Activated CD4-positive, alpha-beta T cell treated with anti-CD3 and anti-CD28 coated beads for 1 hour (primary cell): ENCODE measurements around the gene SFPQ.
"Not testable (repeated sequence)": the region's sequence is repeated elsewhere in the genome, so short reads cannot be mapped to it uniquely, and the experiment has no call there.

Source experiments
- DNase-seq: peaks from one replicate; pipeline ENCODE4 v3.0.0-alpha.2; 2020

Gene SFPQ

GRCh38 chr1:35187816-35188342 is 5.1 kb downstream of the SFPQ start:
- no peak for DNase-seq

- DNase-seq: no peak
Measured at GRCh38 chr1:35186239-35186638, 6.7 kb downstream of the SFPQ start.

DNA sequence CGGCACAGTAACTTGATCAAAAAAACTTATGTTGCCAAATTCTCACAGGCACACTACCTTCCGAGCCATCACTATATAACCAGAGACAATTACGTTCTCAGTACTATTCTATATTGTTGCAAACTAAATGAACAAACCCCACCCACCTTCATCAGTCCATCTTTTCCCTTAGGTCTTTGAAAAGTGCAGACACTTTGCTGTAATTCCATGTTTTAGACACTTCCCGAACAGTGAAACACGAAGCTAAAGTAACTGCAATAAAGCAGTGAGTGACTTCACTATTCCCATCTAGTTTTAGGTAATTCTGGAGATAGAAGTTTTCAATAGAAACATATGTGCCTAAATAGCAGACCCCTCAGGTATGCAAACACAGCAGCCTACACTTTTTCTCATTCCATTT is 7.7 kb downstream of the SFPQ start:
- DNase-seq: no peak

DNA sequence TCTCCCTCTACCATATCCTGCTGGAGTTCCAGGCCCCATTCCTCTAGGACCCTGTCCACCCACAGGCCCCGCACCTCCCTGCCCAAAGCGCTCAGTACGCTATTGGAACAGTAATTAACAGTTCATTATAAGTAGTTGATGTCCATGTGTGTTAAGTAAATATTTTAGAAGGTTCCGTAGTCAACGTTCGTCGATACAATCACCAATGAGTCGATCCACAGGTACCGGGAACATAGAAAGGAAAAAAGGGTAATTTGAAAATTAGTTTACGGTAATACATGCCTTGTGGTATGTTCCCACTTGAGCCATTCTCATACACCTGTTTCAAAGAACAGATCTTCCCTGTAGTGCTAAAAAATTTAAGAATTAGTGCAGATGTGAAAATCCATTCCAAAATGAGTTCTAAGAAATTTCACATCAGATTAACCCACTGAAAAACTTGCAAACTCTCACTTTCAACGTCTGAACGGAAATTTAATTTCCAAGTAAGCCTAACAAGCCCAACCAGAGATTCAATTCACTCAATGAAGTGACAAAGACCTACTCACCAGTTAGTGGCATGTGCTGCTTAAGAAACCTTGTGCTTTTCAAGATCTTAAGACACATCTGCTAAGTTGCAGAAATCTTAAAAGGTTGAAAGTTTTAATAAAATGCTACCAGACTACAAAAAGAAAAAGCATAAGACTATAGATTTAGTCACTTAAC is 8.3 kb downstream of the SFPQ start:
- DNase-seq: no peak

DNA sequence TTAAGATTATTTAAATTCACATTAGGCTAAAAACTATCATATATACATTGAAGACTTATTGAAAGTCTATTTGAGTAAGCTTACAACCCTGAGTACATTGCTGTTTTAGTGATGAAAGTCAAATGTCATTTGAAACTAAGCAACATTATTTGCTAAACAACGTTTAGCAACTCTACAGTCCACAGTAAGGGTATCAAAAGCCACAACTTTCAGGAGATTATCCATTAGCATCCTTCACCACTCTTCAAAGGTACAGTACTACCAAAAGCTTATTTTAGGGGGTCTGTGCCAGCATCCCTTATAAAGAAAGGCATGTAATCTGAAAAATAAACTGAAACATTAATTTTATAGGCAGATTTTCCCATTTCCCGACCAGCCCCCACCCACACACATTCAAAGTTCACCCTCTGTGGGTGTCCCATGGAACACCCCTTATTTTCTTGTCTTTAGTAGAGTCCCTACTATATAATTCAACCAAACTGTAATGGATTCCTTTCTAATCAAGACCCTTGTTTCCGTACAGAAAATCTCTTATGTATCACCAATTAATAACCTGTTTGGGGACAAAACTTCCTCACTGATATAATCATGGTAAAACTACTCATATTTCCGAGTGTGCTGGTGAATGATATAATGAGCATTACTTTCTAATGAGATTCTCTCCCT is 11.0 kb downstream of the SFPQ start:
- DNase-seq: no peak

DNA sequence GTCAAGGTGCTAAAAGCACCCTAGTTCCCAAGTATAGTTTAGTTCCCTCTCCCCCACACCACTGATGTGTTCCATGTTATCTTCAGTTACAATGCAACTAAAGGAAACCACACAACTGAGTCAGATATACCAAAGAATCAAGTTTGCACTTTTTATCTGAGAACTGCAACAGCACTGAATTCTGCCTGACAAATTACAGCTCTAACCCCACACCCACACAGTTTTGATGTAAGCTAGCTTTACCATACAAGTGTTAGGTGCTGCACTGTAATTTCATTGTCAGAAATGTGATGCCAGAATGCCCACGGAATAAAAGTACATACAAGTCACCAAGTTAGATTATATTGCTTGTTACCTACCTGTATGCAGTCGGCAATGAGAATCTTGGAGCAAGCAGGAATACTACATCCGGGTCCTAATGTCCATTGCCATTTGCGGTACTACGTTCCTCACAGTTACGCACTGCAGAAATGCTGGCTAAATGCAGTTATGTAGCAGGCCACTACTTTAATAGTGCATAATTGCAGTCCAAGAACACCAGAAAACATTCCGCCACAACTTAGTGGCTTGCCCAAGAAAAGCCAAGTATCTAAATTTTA is 12.1 kb downstream of the SFPQ start:
- no peak for DNase-seq

- no peak for DNase-seq
Measured at GRCh38 chr1:35179908-35180307, 13.0 kb downstream of the SFPQ start.

- no peak for DNase-seq
Measured at GRCh38 chr1:35178874-35179380, 14.0 kb downstream of the SFPQ start.

- DNase-seq: no peak
Measured at GRCh38 chr1:35178295-35178695, 14.7 kb downstream of the SFPQ start.

DNA sequence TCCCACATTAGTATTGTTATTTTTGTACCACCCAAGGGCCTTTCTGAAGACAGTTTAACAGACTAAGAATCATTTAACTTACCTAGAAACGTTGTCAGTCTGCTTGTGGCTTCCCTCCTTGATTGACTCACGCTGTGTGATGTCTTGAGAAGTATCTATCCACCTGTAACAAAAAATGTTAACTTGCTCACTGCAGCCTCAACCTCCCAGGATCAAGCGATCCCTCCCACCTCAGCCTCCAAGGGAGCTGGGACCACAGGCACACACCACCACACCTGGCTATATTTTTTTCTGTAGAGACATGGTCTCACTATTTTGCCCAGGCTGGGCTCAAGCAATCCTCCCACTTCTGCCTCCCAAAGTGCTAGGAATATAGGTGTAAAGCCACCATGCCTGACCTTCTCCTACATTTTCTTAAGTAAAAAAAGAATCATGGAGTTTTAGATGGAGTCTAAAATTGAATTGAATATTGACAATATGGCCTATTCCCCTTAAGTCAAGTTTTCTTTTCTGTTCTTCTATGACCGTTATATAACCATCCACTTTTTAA is 15.6 kb downstream of the SFPQ start:
- DNase-seq: no peak

DNA sequence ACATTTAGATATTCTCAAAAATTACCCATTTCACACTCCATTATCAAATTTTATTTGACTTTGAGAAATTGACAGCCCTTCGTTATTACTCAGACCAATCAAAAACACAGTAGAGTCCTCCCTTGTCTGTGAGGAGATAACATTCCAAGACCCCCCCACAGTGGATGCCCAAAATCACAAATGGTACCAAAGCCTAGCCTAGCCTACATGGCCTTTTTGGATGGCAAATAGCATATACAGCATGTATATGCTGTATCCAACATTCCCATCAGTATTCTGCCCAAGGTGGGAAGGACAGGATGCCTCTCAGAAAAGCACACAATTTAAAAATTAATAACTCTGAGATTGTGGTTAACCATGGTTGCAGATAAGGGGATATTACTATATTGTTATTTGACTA is 17.3 kb downstream of the SFPQ start:
- DNase-seq: no peak

DNA sequence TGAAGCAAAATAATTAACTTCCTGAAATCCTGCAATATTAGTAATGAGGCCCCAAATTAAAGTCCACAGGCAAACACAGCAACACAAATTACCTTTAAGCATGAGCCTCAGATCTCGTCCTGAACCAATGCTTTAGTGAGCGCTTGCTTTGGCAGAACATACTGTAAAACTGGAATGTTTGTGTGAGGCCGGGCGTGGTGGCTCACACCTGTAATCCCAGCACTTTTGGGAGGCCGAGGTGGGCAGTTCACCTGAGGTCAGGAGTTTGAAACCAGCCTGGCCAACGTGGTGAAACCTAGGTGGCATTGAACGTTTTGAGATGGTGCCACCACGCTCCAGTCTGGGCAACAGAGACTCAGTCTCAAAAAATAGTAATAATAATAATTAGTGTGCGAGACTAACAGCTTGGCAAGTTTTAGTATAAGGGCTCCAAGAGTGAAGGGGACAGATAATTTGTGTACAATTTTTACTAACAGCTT is 17.8 kb downstream of the SFPQ start:
- no peak for DNase-seq

DNA sequence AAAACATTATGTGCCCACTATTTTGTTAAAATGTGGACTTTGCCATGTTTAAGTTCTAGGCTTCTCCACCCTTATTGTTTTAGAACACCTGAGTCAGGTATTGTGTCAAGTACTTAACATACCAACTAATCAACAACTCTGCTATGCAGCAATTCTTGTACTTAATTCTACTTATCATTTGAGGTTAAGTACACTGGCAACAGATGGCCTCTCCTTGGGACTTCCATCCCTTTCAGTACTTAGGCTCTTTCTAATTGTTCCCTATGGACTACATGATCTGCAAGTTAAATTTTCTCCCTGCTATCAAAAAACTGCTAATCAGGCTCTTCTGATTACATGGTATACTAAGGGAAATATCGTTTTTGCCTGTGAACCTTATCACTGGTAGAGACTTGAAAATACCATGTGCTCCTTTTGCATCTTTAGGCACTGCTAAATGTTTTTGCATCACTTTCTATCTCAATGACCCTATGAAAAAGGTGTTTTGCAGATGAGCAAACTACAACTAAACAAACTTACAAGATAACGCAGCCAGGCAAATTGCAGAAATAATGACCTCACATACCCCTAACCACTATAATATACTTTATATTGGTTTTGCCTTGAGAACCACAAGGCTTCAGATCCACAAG is 18.9 kb downstream of the SFPQ start:
- no peak for DNase-seq

GRCh38 chr1:35173491-35173890 is 19.5 kb downstream of the SFPQ start:
- DNase-seq: no peak

DNA sequence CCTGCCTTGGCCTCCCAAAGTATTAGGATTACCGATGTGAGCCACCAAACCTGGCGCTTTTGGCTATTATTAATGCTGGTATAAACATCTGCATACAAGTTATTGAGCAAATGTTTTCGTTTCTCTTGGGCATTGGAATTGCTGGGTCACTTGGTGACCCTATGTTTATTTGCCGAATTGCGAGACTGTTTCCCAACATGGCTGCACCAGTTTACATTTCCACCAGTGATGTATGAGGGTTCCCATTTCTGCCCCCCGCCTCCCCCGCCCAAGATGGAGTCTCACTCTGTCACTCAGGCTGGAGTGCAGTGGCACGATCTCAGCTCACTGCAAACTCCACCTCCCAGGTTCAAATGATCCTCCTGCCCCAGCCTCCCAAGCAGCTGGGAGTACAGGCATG is 20.9 kb downstream of the SFPQ start:
- DNase-seq: no peak

DNA sequence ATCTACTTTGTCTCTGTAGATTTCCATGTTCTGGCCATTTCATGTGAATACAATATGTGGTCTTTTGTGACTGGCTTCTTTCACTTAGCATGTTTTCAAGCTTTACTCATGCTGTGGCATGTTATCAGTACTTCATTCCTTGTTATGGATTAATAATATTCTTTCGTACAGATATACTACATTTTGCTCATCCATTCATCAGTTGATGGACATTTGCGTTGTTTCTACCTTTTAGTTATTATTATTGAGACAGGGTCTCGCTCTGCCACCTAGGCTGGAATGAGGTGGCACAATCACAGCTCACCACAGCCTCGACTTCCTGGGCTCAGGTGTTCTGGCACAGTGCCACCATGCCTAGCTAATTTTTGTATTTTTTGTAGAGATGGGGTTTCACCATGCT is 21.4 kb downstream of the SFPQ start:
- no peak for DNase-seq

- DNase-seq: no peak
Measured at GRCh38 chr1:35164893-35165292, 28.1 kb downstream of the SFPQ start.

DNA sequence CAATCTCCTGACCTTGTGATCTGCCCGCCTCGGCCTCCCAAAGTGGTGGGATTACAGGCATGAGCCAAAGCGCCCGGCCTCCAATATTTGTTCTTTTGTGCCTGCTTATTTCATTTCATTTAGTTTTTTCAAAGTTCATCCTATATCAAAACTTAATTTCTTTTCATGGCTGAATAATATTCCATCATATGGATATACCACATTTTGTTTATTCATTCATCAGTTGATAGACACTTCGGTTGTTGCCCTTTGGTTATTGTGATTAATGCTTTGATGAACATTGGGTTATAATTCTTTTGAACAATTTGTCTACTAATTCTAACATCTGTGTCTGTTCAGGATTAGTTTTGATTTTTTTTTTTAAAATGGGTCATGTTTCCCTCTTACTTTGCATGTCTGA is 41.7 kb downstream of the SFPQ start:
- DNase-seq: no peak

- DNase-seq: not testable (repeated sequence)
Measured at GRCh38 chr1:35145892-35146549, 46.9 kb downstream of the SFPQ start.

DNA sequence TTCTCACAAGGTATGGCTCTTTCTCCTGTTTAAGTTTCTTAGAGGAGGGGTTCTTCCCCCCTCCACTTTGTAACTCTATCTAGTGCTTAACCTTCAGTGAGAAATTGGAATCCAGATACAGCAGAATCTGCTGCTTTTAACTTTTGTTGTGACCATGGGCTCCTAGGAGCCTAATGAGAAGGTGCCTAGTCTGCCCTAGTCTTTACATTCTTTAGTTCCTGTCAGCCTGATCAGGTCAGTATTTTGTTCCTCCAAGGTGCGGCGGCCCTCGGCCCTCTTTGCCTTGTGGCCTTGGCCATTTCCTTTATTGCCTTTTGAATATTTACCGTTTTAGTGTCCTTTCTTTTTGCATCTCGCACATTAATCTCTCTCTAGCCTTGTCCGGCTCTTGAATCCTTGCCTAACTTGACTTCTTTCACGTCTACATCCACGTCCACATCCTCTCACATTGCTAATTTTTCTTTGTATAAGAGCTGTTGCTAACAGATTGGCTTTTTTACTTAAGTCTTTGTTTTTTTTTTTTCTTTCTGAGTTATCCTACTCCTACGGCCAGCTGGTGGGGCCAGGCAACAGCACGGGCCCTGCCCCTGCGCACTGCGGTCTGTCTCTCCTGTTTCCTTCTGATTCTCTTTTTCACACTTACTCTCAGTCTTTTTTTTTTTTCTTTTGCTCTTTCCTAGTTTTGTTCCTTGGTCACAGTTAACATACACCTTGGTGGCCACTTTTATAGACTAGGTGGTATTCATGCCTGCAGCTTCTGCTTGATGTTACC is 49.0 kb downstream of the SFPQ start:
- no peak for DNase-seq

DNA sequence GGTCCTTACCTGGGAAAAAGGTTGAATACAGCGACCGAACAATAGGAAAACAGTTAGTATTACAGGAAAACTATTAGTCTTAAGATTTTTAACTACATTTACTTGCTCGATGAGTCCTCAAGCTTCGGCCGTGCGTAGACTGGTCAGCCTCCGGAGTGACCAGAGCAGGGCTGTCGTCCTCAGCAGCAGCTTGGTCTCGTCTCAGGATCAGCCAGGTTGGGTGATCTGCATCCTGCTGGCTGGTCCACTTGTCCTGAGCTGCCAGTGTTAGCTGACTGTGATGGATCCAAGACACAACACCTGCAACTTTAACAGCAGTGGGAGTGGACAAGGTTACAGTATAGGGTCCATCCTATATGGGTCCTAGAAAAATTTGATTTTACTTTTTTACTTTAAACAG is 50.2 kb downstream of the SFPQ start:
- DNase-seq: not testable (repeated sequence)

- DNase-seq: not testable (repeated sequence)
Measured at GRCh38 chr1:35142294-35142693, 50.7 kb downstream of the SFPQ start.
